ENCODE data around the gene SHISA2. TPM values are rescaled to one million over a fixed set of nuclear protein-coding genes. Genes with fewer than 3 reads are reported as not detected.
"Not testable (repeated sequence)": the region's sequence is repeated elsewhere in the genome, so short reads cannot be mapped to it uniquely, and the experiment has no call there.

Gene SHISA2
- 159 and 170 TPM in 2 replicates for total RNA-seq

GRCh38 chr13:26051657-26052311, at the start of gene SHISA2:
TSS of gene SHISA2 (minus strand) at chr13:26052016. CDS start at chr13:26050975, 1,041 bp downstream.
- DNase-seq (ENCODE audit: low read depth), result no peak
- peak within 1 kb of the TSS; percentile 76 for H3K4me3 ChIP-seq (ENCODE audit: low read depth, low read length)
- TF ChIP-seq, protein P1, sequence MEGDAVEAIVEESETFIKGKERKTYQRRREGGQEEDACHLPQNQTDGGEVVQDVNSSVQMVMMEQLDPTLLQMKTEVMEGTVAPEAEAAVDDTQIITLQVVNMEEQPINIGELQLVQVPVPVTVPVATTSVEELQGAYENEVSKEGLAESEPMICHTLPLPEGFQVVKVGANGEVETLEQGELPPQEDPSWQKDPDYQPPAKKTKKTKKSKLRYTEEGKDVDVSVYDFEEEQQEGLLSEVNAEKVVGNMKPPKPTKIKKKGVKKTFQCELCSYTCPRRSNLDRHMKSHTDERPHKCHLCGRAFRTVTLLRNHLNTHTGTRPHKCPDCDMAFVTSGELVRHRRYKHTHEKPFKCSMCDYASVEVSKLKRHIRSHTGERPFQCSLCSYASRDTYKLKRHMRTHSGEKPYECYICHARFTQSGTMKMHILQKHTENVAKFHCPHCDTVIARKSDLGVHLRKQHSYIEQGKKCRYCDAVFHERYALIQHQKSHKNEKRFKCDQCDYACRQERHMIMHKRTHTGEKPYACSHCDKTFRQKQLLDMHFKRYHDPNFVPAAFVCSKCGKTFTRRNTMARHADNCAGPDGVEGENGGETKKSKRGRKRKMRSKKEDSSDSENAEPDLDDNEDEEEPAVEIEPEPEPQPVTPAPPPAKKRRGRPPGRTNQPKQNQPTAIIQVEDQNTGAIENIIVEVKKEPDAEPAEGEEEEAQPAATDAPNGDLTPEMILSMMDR (conservative IDR thresholded peaks at IDR 0.05; ENCODE audit: low read depth, low read length), result no peak

- TF ChIP-seq, protein P1 (conservative IDR thresholded peaks at IDR 0.05; ENCODE audit: low read depth, low read length), result no peak
- no peak overlapping the region for H3K4me3 ChIP-seq (ENCODE audit: low read depth, low read length)
- DNase-seq (ENCODE audit: low read depth), result no peak
Measured at GRCh38 chr13:26095846-26096610, 44.2 kb upstream of the SHISA2 start.

GRCh38 chr13:26095338-26095737, 43.5 kb upstream of the SHISA2 start:
- no peak overlapping the region for H3K4me3 ChIP-seq (ENCODE audit: low read depth, low read length)
- no peak for DNase-seq (ENCODE audit: low read depth)
- TF ChIP-seq, protein P1 (conservative IDR thresholded peaks at IDR 0.05; ENCODE audit: low read depth, low read length), result peak; percentile 39

- not testable (repeated sequence) for DNase-seq (ENCODE audit: low read depth)
Measured at GRCh38 chr13:26076821-26077220, 25.0 kb upstream of the SHISA2 start.

DNA sequence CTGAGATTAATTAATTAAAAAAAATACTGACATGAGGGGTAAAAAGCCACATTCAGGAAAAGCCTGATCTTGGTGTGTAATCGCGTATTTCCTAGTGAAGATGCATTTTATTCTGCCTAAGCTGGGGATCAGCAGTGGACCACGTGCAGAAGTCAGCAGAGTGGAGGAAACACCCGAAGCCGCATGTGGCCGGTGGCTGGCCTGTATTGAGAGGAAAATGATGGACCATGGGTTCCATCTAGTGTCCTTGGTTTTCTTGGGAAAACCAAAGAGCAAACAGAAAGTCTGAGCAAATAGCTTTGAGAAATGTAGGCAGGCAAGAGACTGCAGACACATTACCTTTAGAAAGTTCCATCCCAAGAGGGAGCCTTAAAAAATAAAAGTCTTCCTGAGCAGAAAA, 23.7 kb upstream of the SHISA2 start:
- TF ChIP-seq, protein P1 (conservative IDR thresholded peaks at IDR 0.05; ENCODE audit: low read depth, low read length), result peak; percentile 12
- DNase-seq (ENCODE audit: low read depth), result no peak

More at GRCh38 chr13:26076821-26077220, 25.0 kb upstream of the SHISA2 start:
- H3K4me3 ChIP-seq (ENCODE audit: low read depth, low read length), result not testable (repeated sequence)

GRCh38 chr13:26074706-26075105, 22.9 kb upstream of the SHISA2 start:
- peak overlapping the region; percentile 28 for H3K4me3 ChIP-seq (ENCODE audit: low read depth, low read length)
- no peak for DNase-seq (ENCODE audit: low read depth)
- TF ChIP-seq, protein P1 (conservative IDR thresholded peaks at IDR 0.05; ENCODE audit: low read depth, low read length), result peak; percentile 44

More for the DNA sequence above, 23.7 kb upstream of the SHISA2 start:
- H3K4me3 ChIP-seq (ENCODE audit: low read depth, low read length), result no peak overlapping the region

- H3K4me3 ChIP-seq (ENCODE audit: low read depth, low read length); DNase-seq (ENCODE audit: low read depth): not testable (repeated sequence)
Measured at GRCh38 chr13:26072335-26072734, 20.5 kb upstream of the SHISA2 start.

GRCh38 chr13:26071691-26072090, 19.9 kb upstream of the SHISA2 start:
- no peak overlapping the region for H3K4me3 ChIP-seq (ENCODE audit: low read depth, low read length)
- TF ChIP-seq, protein P1 (conservative IDR thresholded peaks at IDR 0.05; ENCODE audit: low read depth, low read length), result no peak
- no peak for DNase-seq (ENCODE audit: low read depth)

DNA sequence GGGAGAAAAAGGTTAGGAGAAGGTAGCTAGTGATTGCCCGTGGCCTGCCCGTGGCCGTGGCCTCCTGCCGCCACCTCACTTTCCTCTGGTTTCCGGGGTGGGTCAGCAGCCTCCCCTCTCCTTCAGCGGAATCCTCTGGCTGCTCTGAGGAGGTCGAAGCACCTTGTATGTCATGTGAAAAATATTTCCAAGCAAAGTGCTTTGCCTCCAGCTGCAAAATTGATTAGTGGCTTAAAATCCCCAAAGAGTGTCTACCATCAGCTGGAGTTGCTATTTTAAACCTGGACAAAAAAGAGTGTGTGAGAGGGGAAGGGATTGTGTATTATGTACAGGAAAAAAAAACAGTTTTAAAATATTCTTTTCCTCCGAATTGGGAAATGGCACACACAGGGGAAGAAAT, 17.8 kb upstream of the SHISA2 start:
- H3K4me3 ChIP-seq (ENCODE audit: low read depth, low read length); DNase-seq (ENCODE audit: low read depth): not testable (repeated sequence)

- H3K4me3 ChIP-seq (ENCODE audit: low read depth, low read length); DNase-seq (ENCODE audit: low read depth): not testable (repeated sequence)
Measured at GRCh38 chr13:26068372-26068771, 16.6 kb upstream of the SHISA2 start.

All from epithelial cell of proximal tubule (primary cell).